ENCODE measurements around the gene MARF1.

- TF ChIP-seq GATAD2B (IDR thresholded peaks at IDR 0.05; ENCODE audit: borderline replicate concordance) (no peak), HINFP (tag; conservative IDR thresholded peaks at IDR 0.05; ENCODE audit: low read depth) (no peak), POLR2A (conservative IDR thresholded peaks at IDR 0.05) (no peak), PHB (CRISPR knock-in tag; IDR thresholded peaks at IDR 0.05) (no peak), POLR3G (IDR thresholded peaks at IDR 0.05; ENCODE audit: extremely low read depth, insufficient read length, insufficient replicate concordance) (no peak), ETV6 (IDR thresholded peaks at IDR 0.05; ENCODE audit: borderline replicate concordance in 1 of 2, low read depth in 2 of 2, low read length in 1 of 2) (no peak), ETV6 (CRISPR knock-in tag; IDR thresholded peaks at IDR 0.05; ENCODE audit: borderline replicate concordance) (no peak), ZNF143 (CRISPR knock-in tag; IDR thresholded peaks at IDR 0.05) (no peak), ZBTB43 (CRISPR knock-in tag; IDR thresholded peaks at IDR 0.05) (no peak), SP1 (CRISPR knock-in tag; IDR thresholded peaks at IDR 0.05) (no peak), CTCF (IDR thresholded peaks at IDR 0.05 in 2 of 3, conservative IDR thresholded peaks at IDR 0.05 in 1 of 3; ENCODE audit: insufficient read depth in 2 of 3, low read depth in 1 of 3, low read length in 3 of 3) (no peak), ATF6 (CRISPR knock-in tag; IDR thresholded peaks at IDR 0.05) (no peak)
Observed at GRCh38 chr16:15640966-15641365, 2.0 kb downstream of the MARF1 start.
